Lung (tissue), 12 donors: Measurements from ENCODE around the gene PARG. TPM values are rescaled to one million over a fixed set of nuclear protein-coding genes. Genes with fewer than 3 reads are reported as not detected.

Experiments
- ATAC-seq: fragments of 200-7000 bp; cut with Tn5 transposase; one replicate; pipeline ENCODE4 v1.9.1; 2020; ENCODE audit warnings: moderate number of reproducible peaks; ENCODE audit not compliant: insufficient read depth, low FRiP score
- DNase-seq, 3 donors: peaks; one replicate each; pipeline ENCODE4 v3.0.0-alpha.2; 2013 to 2017
- H3K27ac ChIP-seq, 2 donors: one replicate each; pipeline ENCODE4 v1.5.1; 2013; ENCODE audit warnings: mild to moderate bottlenecking in 2 of 2, moderate library complexity in 2 of 2, control low read depth in 1 of 2, inconsistent platforms in 1 of 2, low read depth in 1 of 2, low read length in 1 of 2
- H3K27me3 ChIP-seq, 3 donors: one replicate each; pipeline ENCODE4 v1.5.1; 2013; ENCODE audit warnings: low read length in 2 of 3; ENCODE audit not compliant: control insufficient read depth in 3 of 3, insufficient read depth in 3 of 3
- H3K36me3 ChIP-seq, 4 donors: one replicate each; pipeline ENCODE4 v1.5.1; 2013; ENCODE audit warnings: low read length in 4 of 4, mild to moderate bottlenecking in 1 of 4, moderate library complexity in 1 of 4; ENCODE audit not compliant: control insufficient read depth in 4 of 4, insufficient read depth in 4 of 4
- H3K4me1 ChIP-seq, 5 donors: one replicate each; pipeline ENCODE4 v1.5.1; 2013; ENCODE audit warnings: low read length in 5 of 5, mild to moderate bottlenecking in 2 of 5, moderate library complexity in 1 of 5; ENCODE audit not compliant: control insufficient read depth in 5 of 5, insufficient read depth in 5 of 5
- H3K4me3 ChIP-seq: one replicate; pipeline ENCODE4 v1.5.1; 2013; ENCODE audit warnings: mild to moderate bottlenecking, control low read depth, moderate library complexity
- H3K9ac ChIP-seq, 2 donors: one replicate each; pipeline ENCODE4 v1.5.1; 2013; ENCODE audit warnings: low read length in 2 of 2, control low read depth in 1 of 2; ENCODE audit not compliant: insufficient read depth in 1 of 2
- H3K9me3 ChIP-seq, 4 donors: one replicate each; pipeline ENCODE4 v1.5.1; 2013; ENCODE audit warnings: low read length in 3 of 4, mild to moderate bottlenecking in 1 of 4, moderate library complexity in 1 of 4; ENCODE audit not compliant: control insufficient read depth in 4 of 4, insufficient read depth in 3 of 4
- WGBS, 2 donors: extraction: QIAGEN DNeasy Blood & Tissue Kit; methylation state at CpG; one replicate each; pipeline ENCODE4 v1.1.7; 2013; 5-methylcytosine and 5-hydroxymethylcytosine counted together
- polyA plus RNA-seq, 2 donors: library from polyadenylated mRNA; stranded (reverse); fragments of 200-250 nt; gene quantifications; one replicate each; pipeline ENCODE4 v1.2.1, GENCODE V29; 2013
- total RNA-seq, 2 donors: library from RNA; depleted of rRNA in 1 of 2; stranded (reverse); fragments of >200 nt in 1 of 2; gene quantifications; one replicate each; pipeline ENCODE4 v1.2.1, GENCODE V29; 2014 to 2021
- TF ChIP-seq, protein P1 (sequence below): IDR thresholded peaks from 2 replicates; pipeline ENCODE4 v1.5.1; 2012; ENCODE audit warnings: mild to moderate bottlenecking; ENCODE audit errors: control extremely low read depth, extremely low read depth
- donor health status: control.
- donor health status: control.
- donor health status: Bipolar disorder and iron deficiency.
- donor health status: healthy.
- donor health status: DM: yes; HTN: yes; CAD: no.

Gene PARG
- total and polyA plus RNA-seq, 4 donors: 4.9 to 55.7 (median 17.2) TPM

DNA sequence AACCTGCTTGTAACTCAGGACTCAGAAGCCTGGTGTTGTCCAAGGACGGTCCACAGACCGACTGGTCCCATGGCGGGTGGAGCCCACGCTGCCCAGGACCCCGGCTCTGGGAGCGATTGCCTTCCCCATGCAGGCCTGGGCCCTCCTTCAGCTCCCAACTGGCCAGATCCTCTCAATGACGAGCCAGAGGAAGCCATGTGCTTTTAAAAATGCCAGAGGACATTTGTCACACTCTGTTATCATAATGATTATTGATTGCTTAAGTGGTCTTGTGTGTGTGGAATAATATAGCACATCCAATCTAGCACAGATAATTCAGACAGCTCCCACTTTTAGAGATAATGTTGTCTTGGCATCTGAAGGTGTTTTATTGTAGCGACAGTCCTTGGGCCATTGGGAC lies 157.1 kb downstream of the PARG start:
- Histone ChIP-seq H3K4me3 (no peak overlapping the region), H3K27ac (no peak overlapping the region), H3K27me3 (peaks cover 0 to 3% (median 0%) of the 10 kb centered on the region in 3 donors), H3K36me3 (no peaks in the 10 kb centered on the region), H3K9ac (no peak overlapping the region), H3K4me1 (no peaks in the 10 kb centered on the region), H3K9me3 (no peaks in the 10 kb centered on the region)
- DNase-seq (no peak), ATAC-seq (no peak)
- TF ChIP-seq, protein P1, sequence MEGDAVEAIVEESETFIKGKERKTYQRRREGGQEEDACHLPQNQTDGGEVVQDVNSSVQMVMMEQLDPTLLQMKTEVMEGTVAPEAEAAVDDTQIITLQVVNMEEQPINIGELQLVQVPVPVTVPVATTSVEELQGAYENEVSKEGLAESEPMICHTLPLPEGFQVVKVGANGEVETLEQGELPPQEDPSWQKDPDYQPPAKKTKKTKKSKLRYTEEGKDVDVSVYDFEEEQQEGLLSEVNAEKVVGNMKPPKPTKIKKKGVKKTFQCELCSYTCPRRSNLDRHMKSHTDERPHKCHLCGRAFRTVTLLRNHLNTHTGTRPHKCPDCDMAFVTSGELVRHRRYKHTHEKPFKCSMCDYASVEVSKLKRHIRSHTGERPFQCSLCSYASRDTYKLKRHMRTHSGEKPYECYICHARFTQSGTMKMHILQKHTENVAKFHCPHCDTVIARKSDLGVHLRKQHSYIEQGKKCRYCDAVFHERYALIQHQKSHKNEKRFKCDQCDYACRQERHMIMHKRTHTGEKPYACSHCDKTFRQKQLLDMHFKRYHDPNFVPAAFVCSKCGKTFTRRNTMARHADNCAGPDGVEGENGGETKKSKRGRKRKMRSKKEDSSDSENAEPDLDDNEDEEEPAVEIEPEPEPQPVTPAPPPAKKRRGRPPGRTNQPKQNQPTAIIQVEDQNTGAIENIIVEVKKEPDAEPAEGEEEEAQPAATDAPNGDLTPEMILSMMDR: no peak
- WGBS, 2 donors: 74 to 79% methylated on average over 8 of the region's 8 CpGs

DNA sequence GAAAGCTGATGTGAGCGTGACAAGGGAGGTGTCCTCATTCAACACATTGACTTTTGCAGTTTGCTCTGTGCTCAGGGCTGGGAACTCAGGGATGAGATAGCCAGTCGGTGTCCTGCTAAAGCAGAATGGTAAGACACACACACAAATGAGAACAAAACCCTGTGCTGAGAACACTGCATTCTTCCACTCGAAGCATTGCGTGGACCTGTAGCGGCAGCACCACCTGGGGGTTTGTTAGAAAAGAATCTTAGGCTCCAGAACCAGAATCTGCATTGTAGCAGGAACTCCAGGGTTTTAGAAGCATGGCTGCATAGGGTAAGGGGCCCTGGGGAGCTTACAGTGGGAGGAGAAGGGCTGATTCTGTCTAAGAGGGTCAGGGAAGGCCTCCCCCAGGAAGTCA lies 158.2 kb downstream of the PARG start:
- Histone ChIP-seq H3K4me3 (no peak overlapping the region), H3K4me1 (no peaks in the 10 kb centered on the region), H3K27ac (no peak overlapping the region), H3K27me3 (peaks cover 0 to 3% (median 0%) of the 10 kb centered on the region in 3 donors), H3K36me3 (no peaks in the 10 kb centered on the region), H3K9me3 (no peaks in the 10 kb centered on the region), H3K9ac (no peak overlapping the region)
- ATAC-seq (no peak), DNase-seq (no peak)
- TF ChIP-seq, protein P1: no peak
- 63 to 72% methylated on average over 5 of the region's 5 CpGs for WGBS, 2 donors

DNA sequence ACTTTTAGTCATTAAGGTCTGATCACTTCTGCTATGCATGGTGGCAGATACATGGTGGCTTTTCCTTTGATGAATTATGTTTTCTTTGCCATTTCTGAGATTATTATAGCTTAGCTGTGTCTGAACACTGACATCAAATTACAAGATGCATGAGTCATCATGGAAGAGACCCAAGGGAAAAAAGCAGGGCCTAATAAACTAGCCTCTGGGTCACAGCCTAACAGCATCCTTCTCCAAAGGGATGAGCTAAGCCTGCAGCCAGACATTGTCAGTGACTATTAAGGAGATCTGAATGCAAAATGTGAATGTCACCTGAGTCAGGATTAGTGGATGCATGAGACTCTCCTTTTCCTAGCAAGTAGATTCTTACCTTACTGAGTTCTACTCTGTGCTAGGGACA lies 160.6 kb downstream of the PARG start:
- TF ChIP-seq, protein P1: no peak
- Histone ChIP-seq H3K9ac (no peak overlapping the region), H3K4me3 (no peak overlapping the region), H3K27ac (no peak overlapping the region), H3K36me3 (no peaks in the 10 kb centered on the region), H3K27me3 (peaks cover 0 to 3% (median 0%) of the 10 kb centered on the region in 3 donors), H3K9me3 (no peaks in the 10 kb centered on the region), H3K4me1 (no peaks in the 10 kb centered on the region)
- ATAC-seq: no peak
- no peak for DNase-seq

DNA sequence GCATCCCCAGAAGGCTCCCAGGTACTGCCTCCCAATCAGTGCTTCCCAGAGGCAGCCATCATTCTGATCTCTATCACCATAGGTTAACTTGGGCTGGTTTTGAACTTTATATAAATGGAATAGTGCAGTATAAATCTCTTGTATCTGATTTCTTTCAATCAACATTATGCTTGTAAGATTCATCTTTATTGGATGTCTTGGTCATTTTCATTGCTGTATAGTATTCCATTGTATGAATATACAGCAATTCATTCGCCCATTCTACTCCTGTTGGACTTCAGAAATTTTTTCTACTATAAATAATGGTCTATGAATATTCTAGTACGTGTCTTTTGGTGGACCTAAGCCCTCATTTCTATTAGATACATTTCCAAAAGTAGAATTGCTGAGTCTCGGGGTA lies 163.6 kb downstream of the PARG start:
- H3K27ac ChIP-seq: no peak overlapping the region
- no peak overlapping the region for H3K4me3 ChIP-seq
- no peaks in the 10 kb centered on the region for H3K36me3 ChIP-seq
- TF ChIP-seq, protein P1: no peak
- WGBS, 2 donors: 71 to 78% methylated on average over 3 of the region's 3 CpGs
- DNase-seq (no peak), ATAC-seq (no peak)
- H3K4me1 ChIP-seq: no peaks in the 10 kb centered on the region
- H3K9ac ChIP-seq: no peak overlapping the region
- no peaks in the 10 kb centered on the region for H3K9me3 ChIP-seq
- H3K27me3 ChIP-seq: peaks cover 0 to 10% (median 0%) of the 10 kb centered on the region in 3 donors
